ENCODE data around the gene ISCA1. TPM values are rescaled to one million over a fixed set of nuclear protein-coding genes. Genes with fewer than 3 reads are reported as not detected.
A peak's percentile ranks its signal among the peaks of the same experiment; 100 is the strongest.

ISCA1 gene
- total RNA-seq = 10 to 100 TPM; 27.1 to 27.4 TPM

GRCh38 chr9:86282077-86282978, at the start of gene ISCA1:
TSS of gene ISCA1 (minus strand) at chr9:86282538. CDS start at chr9:86282458, 80 bp downstream.
- Mint-ChIP-seq H3K36me3 (ENCODE audit: low read depth) (peaks cover 11% of the 10 kb centered on the region), H3K9me3 (ENCODE audit: low read depth) (no peaks in the 10 kb centered on the region), H3K4me3 (peak within 1 kb of the TSS; percentile 82), H3K27ac (peak within 1 kb of the TSS; percentile 95), H3K4me1 (peaks cover 42% of the 10 kb centered on the region), H3K27me3 (no peaks in the 10 kb centered on the region)
- ATAC-seq (peak; percentile 86), DNase-seq (peak; percentile 99)
- intact Hi-C loops (cut with DNase I, micrococcal nuclease) = loop anchor here (1.0 to 10.0 kb wide), 11 partner anchors 21 to 1182 kb away; partner anchors contain the start of genes NAA35 (in 2 of the 2), TUT7 (in 2 of the 2) and GAS1 (in 1 of the 2)
- ChIA-PET POLR2A (interaction anchor here (0.6 to 1.5 kb wide), 3 partner anchors 17 to 71 kb away, joined by 3 to 4 read pairs (median 4); no protein-coding TSS in a partner anchor), CTCF (interaction anchor here (0.5 to 1.0 kb wide), 3 partner anchors 71 to 82 kb away, joined by 3 to 4 read pairs (median 3); no protein-coding TSS in a partner anchor)

DNA sequence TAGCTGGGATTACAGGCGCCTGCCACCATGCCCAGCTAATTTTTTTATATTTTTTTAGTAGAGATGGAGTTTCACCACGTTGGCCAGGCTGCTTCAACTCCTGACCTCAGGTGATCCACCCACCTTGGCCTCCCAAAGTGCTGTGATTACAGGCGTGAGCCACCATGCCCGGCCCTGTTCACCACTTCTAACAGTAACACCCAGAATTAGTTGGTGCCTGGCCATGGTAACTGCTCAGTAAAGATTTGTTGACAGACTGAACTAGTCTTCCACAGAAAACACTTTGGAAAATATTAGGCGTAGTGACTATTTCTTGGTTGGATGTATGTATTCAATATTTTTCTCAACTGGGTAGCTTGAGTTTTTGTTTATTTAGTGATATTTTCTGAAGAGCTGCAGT, 47.8 kb upstream of the ISCA1 start:
- Mint-ChIP-seq H3K27me3 (no peaks in the 10 kb centered on the region), H3K27ac (peak overlapping the region; percentile 19), H3K4me3 (no peak overlapping the region), H3K4me1 (peaks cover 18% of the 10 kb centered on the region), H3K36me3 (ENCODE audit: low read depth) (peaks cover 66% of the 10 kb centered on the region), H3K9me3 (ENCODE audit: low read depth) (no peaks in the 10 kb centered on the region)
- ATAC-seq (no peak), DNase-seq (peak; percentile 24)
- ChIA-PET POLR2A (no interaction called here), CTCF (no interaction called here)
- intact Hi-C loops (cut with DNase I, micrococcal nuclease) = no loop called here

DNA sequence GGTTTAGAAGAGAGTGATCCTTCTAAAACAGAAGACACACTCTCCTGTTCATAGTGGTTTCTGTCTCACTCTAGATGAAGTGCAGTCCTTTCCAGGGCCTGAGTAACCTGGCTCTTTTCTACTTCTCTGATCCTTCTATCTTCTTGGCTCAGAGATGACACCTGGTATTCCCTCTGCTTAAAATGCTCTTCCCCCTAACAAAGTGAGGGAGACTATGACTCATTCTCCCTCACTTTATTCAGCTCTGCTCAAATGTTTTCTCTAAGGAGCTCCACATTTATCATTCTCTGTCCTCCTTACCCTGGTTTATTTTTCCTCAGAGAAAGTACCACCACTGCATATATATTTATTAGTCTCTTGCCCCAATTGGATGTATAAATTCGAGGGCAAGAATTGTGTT, 47.3 kb upstream of the ISCA1 start:
- Mint-ChIP-seq H3K27me3 (no peaks in the 10 kb centered on the region), H3K27ac (peak overlapping the region; percentile 31), H3K36me3 (ENCODE audit: low read depth) (peaks cover 67% of the 10 kb centered on the region), H3K4me3 (no peak overlapping the region), H3K4me1 (peaks cover 18% of the 10 kb centered on the region), H3K9me3 (ENCODE audit: low read depth) (no peaks in the 10 kb centered on the region)
- ATAC-seq = peak; percentile 26
- no peak for DNase-seq
- intact Hi-C loops (cut with DNase I, micrococcal nuclease) = no loop called here
- ChIA-PET CTCF (no interaction called here), POLR2A (no interaction called here)

- ATAC-seq (no peak), DNase-seq (no peak)
- ChIA-PET CTCF (interaction anchor here (0.6 kb wide), 1 partner anchor 35 kb away, joined by 4 read pairs; no protein-coding TSS in a partner anchor), POLR2A (no interaction called here)
- H3K36me3 Mint-ChIP-seq (ENCODE audit: low read depth) = peaks cover 68% of the 10 kb centered on the region
- H3K27me3 Mint-ChIP-seq = no peaks in the 10 kb centered on the region
- intact Hi-C loops (cut with DNase I, micrococcal nuclease) = no loop called here
- no peaks in the 10 kb centered on the region for H3K9me3 Mint-ChIP-seq (ENCODE audit: low read depth)
- no peak overlapping the region for H3K27ac Mint-ChIP-seq
- H3K4me3 Mint-ChIP-seq = no peak overlapping the region
- peaks cover 18% of the 10 kb centered on the region for H3K4me1 Mint-ChIP-seq
These were observed 45.8 kb upstream of the ISCA1 start for GRCh38 chr9:86328156-86328555.

- ATAC-seq = no peak
- no peak for DNase-seq
- Mint-ChIP-seq H3K27ac (peak overlapping the region; percentile 27), H3K9me3 (ENCODE audit: low read depth) (no peaks in the 10 kb centered on the region), H3K4me3 (no peak overlapping the region), H3K36me3 (ENCODE audit: low read depth) (peaks cover 70% of the 10 kb centered on the region), H3K27me3 (no peaks in the 10 kb centered on the region), H3K4me1 (peaks cover 18% of the 10 kb centered on the region)
- ChIA-PET CTCF (interaction anchor here (1.1 kb wide), 1 partner anchor 13 kb away, joined by 3 read pairs; no protein-coding TSS in a partner anchor), POLR2A (no interaction called here)
- intact Hi-C loops (cut with DNase I, micrococcal nuclease) = no loop called here
These were observed 44.2 kb upstream of the ISCA1 start for GRCh38 chr9:86326536-86326935.

GRCh38 chr9:86324901-86325300, 42.6 kb upstream of the ISCA1 start:
- POLR2A ChIA-PET = no interaction called here
- Mint-ChIP-seq H3K4me3 (no peak overlapping the region), H3K4me1 (peaks cover 13% of the 10 kb centered on the region), H3K27me3 (no peaks in the 10 kb centered on the region), H3K27ac (no peak overlapping the region), H3K9me3 (ENCODE audit: low read depth) (no peaks in the 10 kb centered on the region), H3K36me3 (ENCODE audit: low read depth) (peaks cover 79% of the 10 kb centered on the region)
- ATAC-seq (no peak), DNase-seq (no peak)
- CTCF ChIA-PET = no interaction called here
- intact Hi-C loops (cut with DNase I, micrococcal nuclease) = no loop called here

- Mint-ChIP-seq H3K27ac (no peak overlapping the region), H3K27me3 (no peaks in the 10 kb centered on the region), H3K36me3 (ENCODE audit: low read depth) (peaks cover 77% of the 10 kb centered on the region), H3K4me3 (no peak overlapping the region), H3K9me3 (ENCODE audit: low read depth) (no peaks in the 10 kb centered on the region), H3K4me1 (peaks cover 9% of the 10 kb centered on the region)
- DNase-seq = no peak
- ChIA-PET POLR2A (no interaction called here), CTCF (interaction anchor here (0.7 kb wide), 1 partner anchor 62 kb away, joined by 3 read pairs; no protein-coding TSS in a partner anchor)
- ATAC-seq = no peak
- intact Hi-C loops (cut with DNase I, micrococcal nuclease) = no loop called here
These were observed 42.0 kb upstream of the ISCA1 start for GRCh38 chr9:86324308-86324707.

DNA sequence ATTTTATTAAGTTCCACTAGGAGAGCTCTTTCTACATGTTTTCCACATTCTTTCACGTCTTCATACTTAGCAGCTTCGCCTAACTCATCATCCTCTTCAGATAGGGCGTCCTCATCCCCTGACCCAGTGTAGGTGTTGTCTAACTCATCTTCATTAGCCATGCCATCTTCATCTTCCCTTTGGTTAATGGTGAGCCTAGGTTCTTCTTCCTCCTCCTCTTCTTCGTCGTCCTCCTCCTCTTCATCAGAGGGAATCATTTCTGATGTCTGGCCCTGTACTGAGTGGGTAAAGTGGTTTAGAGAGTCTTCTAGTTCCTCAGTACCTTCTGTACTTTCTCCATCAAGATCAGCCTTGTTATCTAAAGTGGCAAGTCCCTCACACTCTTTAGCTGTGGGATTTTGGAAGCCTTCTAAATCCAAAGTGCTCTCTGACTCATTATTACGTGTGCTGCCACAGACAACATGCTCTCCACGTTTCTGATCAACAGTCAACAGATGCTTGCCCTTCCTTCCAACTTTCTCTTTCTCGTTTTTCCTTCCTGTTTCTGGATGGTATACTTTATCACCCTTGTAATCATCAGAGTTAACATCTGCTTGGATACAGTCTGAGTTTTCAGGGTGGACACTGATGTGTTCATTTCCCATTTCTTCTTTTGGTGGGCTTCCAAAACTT, 40.8 kb upstream of the ISCA1 start:
- H3K4me3 Mint-ChIP-seq = no peak overlapping the region

DNA sequence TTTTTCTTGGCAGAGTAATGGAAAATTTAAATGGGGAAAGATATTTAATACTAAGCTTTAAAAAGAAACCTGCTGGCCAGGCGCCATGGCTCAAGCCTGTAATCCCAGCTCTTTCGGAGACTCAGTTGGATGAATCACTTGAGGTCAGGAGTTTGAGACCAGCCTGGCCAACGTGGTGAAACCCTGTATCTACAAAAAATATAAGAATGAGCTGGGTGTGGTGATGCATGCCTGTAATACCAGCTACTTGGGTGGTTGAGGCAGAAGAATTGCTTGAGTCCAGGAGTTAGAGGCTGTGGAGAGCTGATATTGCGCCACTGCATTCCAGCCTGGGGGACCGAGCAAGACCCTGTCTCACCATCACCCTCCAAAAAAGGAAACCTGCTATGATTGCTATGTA, 39.0 kb upstream of the ISCA1 start:
- no peak for ATAC-seq
- DNase-seq = no peak
- Mint-ChIP-seq H3K9me3 (ENCODE audit: low read depth) (no peaks in the 10 kb centered on the region), H3K27ac (no peak overlapping the region), H3K36me3 (ENCODE audit: low read depth) (peaks cover 74% of the 10 kb centered on the region), H3K27me3 (no peaks in the 10 kb centered on the region), H3K4me3 (no peak overlapping the region), H3K4me1 (no peaks in the 10 kb centered on the region)
- ChIA-PET POLR2A (no interaction called here), CTCF (interaction anchor here (0.7 kb wide), 1 partner anchor 120 kb away, joined by 5 read pairs; no protein-coding TSS in a partner anchor)
- intact Hi-C loops (cut with DNase I, micrococcal nuclease) = no loop called here

More for the DNA sequence above, 40.8 kb upstream of the ISCA1 start:
- DNase-seq (no peak), ATAC-seq (no peak)
- POLR2A ChIA-PET = no interaction called here
- peaks cover 83% of the 10 kb centered on the region for H3K36me3 Mint-ChIP-seq (ENCODE audit: low read depth)
- no peak overlapping the region for H3K27ac Mint-ChIP-seq
- no peaks in the 10 kb centered on the region for H3K9me3 Mint-ChIP-seq (ENCODE audit: low read depth)
- peaks cover 7% of the 10 kb centered on the region for H3K4me1 Mint-ChIP-seq
- CTCF ChIA-PET = no interaction called here
- no peaks in the 10 kb centered on the region for H3K27me3 Mint-ChIP-seq
- intact Hi-C loops (cut with DNase I, micrococcal nuclease) = no loop called here

DNA sequence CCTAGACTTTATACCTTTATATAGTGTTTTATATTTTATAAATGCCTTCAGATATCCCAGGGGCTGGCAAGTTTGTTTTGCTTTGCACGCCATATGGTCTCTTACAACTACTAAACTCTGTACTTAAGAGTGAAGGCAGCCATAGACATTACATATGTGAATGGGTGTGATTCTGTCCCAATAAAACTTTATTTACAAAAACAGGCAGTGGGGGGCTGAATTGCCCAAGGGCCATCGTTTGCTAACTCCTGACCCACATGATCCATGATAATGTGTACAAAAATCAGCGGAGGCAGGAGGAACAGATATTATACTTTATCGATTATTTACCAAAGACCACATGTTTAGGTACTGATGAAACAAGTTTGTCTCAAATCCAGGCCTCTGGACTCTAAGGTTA, 35.8 kb upstream of the ISCA1 start:
- H3K36me3 Mint-ChIP-seq (ENCODE audit: low read depth) = peaks cover 73% of the 10 kb centered on the region

DNA sequence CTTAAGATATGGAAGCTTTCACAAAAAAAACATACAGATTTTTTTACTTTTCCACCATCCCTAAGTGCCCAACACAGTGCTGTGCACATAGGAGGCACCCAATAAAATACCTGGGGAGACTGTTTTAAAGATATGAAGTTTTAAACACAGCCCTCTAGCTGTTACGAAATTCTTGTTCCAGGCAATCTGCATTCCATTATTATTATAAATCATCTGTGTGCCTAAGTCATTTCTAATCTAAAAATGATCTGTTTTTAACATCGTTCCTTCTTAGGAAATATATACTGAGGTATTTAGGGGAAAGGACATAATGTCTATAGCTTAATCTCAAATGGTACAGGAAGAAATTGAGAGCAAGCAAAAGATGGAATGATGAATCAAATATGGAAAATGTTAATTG, 32.7 kb upstream of the ISCA1 start:
- Mint-ChIP-seq H3K27ac (no peak overlapping the region), H3K4me3 (no peak overlapping the region), H3K36me3 (ENCODE audit: low read depth) (peaks cover 66% of the 10 kb centered on the region), H3K27me3 (no peaks in the 10 kb centered on the region), H3K4me1 (no peaks in the 10 kb centered on the region), H3K9me3 (ENCODE audit: low read depth) (no peaks in the 10 kb centered on the region)
- no peak for DNase-seq
- ChIA-PET POLR2A (no interaction called here), CTCF (no interaction called here)
- no peak for ATAC-seq
- intact Hi-C loops (cut with DNase I, micrococcal nuclease) = no loop called here

More for the DNA sequence above, 35.8 kb upstream of the ISCA1 start:
- DNase-seq (no peak), ATAC-seq (no peak)
- H3K9me3 Mint-ChIP-seq (ENCODE audit: low read depth) = no peaks in the 10 kb centered on the region
- CTCF ChIA-PET = interaction anchor here (0.6 kb wide), 1 partner anchor 323 kb away, joined by 3 read pairs; no protein-coding TSS in a partner anchor
- no peaks in the 10 kb centered on the region for H3K4me1 Mint-ChIP-seq
- H3K27ac Mint-ChIP-seq = no peak overlapping the region
- H3K27me3 Mint-ChIP-seq = no peaks in the 10 kb centered on the region
- H3K4me3 Mint-ChIP-seq = no peak overlapping the region
- intact Hi-C loops (cut with DNase I, micrococcal nuclease) = no loop called here
- POLR2A ChIA-PET = no interaction called here
